Suprapubic skin (tissue), 4 donors: ENCODE results near the gene GRK7. TPM values are rescaled to one million over a fixed set of nuclear protein-coding genes. Genes with fewer than 3 reads are reported as not detected.

Source experiments
- DNase-seq, 2 donors: peaks; one replicate each; pipeline ENCODE4 v3.0.0-alpha.2; 2019; ENCODE audit warnings: low spot score in 2 of 2
- H3K27ac ChIP-seq: fragments of 200-600 bp; sonication (generic); one replicate; pipeline ENCODE4 v1.5.1; 2019
- H3K27me3 ChIP-seq: fragments of 200-600 bp; sonication (generic); one replicate; pipeline ENCODE4 v1.5.1; 2019
- H3K36me3 ChIP-seq: fragments of 200-600 bp; sonication (generic); one replicate; pipeline ENCODE4 v1.5.1; 2019
- H3K4me1 ChIP-seq: fragments of 200-600 bp; sonication (generic); one replicate; pipeline ENCODE4 v1.5.1; 2019
- H3K4me3 ChIP-seq: fragments of 200-600 bp; sonication (generic); one replicate; pipeline ENCODE4 v1.5.1; 2019; ENCODE audit warnings: mild to moderate bottlenecking
- H3K9me3 ChIP-seq: fragments of 200-600 bp; sonication (generic); one replicate; pipeline ENCODE4 v1.5.1; 2019
- CTCF ChIP-seq, 2 donors: fragments of 200-600 bp in 1 of 2; fragments of 450-650 bp in 1 of 2; sonication (generic) in 1 of 2; IDR thresholded peaks; one replicate each; pipeline ENCODE4 v1.5.1; 2016 to 2019; ENCODE audit warnings: antibody characterized with exemption in 2 of 2, mild to moderate bottlenecking in 1 of 2, moderate library complexity in 1 of 2
- EP300 ChIP-seq: sonication (generic); formaldehyde crosslinking; IDR thresholded peaks from one replicate; pipeline ENCODE4 v1.6.1; 2017; ENCODE audit warnings: antibody characterized with exemption
- POLR2A ChIP-seq, 2 donors: fragments of 450-650 bp; IDR thresholded peaks; one replicate each; pipeline ENCODE4 v1.6.1; 2017; ENCODE audit warnings: antibody characterized with exemption in 2 of 2, mild to moderate bottlenecking in 2 of 2, moderate library complexity in 2 of 2
- POLR2AphosphoS5 ChIP-seq, 3 donors: sonication (generic); formaldehyde crosslinking; IDR thresholded peaks; one replicate each; pipeline ENCODE4 v1.6.1; 2017; ENCODE audit warnings: antibody characterized with exemption in 3 of 3
- WGBS: methylation state at CpG from one replicate; pipeline ENCODE4 v1.1.5; 2018; 5-methylcytosine and 5-hydroxymethylcytosine counted together
- total RNA-seq, 4 donors: library from RNA; depleted of rRNA; stranded (reverse); fragments of >200 nt; gene quantifications; one replicate each; pipeline ENCODE4 v1.1.0, GENCODE V29; 2016

The GRK7 gene
- total RNA-seq, 4 donors from 2014 or later = 0.11 to 1.2 TPM; not detected in 2

- no peaks in the 10 kb centered on the region for H3K4me1 ChIP-seq
- no peak overlapping the region for H3K4me3 ChIP-seq
- H3K9me3 ChIP-seq = no peaks in the 10 kb centered on the region
- no peak for DNase-seq
- H3K36me3 ChIP-seq = no peaks in the 10 kb centered on the region
- no peak overlapping the region for H3K27ac ChIP-seq
- 92% methylated on average over 1 of the region's 1 CpG for WGBS
- no peaks in the 10 kb centered on the region for H3K27me3 ChIP-seq
- TF ChIP-seq POLR2A (IDR thresholded peaks at IDR 0.05) (no peak), CTCF (IDR thresholded peaks at IDR 0.05) (no peak), EP300 (no peak), POLR2AphosphoS5 (IDR thresholded peaks at IDR 0.05) (no peak)
These were observed 39.0 kb upstream of the GRK7 start for GRCh38 chr3:141724186-141724585.

- Histone ChIP-seq H3K27ac (no peak overlapping the region), H3K4me3 (no peak overlapping the region), H3K27me3 (no peaks in the 10 kb centered on the region), H3K36me3 (no peaks in the 10 kb centered on the region), H3K4me1 (no peaks in the 10 kb centered on the region), H3K9me3 (no peaks in the 10 kb centered on the region)
- WGBS = 89% methylated on average over 4 of the region's 4 CpGs
- no peak for DNase-seq
- TF ChIP-seq CTCF (IDR thresholded peaks at IDR 0.05) (no peak), POLR2A (IDR thresholded peaks at IDR 0.05) (no peak), POLR2AphosphoS5 (IDR thresholded peaks at IDR 0.05) (no peak), EP300 (no peak)
These were observed 38.2 kb upstream of the GRK7 start for GRCh38 chr3:141725036-141725435.

DNA sequence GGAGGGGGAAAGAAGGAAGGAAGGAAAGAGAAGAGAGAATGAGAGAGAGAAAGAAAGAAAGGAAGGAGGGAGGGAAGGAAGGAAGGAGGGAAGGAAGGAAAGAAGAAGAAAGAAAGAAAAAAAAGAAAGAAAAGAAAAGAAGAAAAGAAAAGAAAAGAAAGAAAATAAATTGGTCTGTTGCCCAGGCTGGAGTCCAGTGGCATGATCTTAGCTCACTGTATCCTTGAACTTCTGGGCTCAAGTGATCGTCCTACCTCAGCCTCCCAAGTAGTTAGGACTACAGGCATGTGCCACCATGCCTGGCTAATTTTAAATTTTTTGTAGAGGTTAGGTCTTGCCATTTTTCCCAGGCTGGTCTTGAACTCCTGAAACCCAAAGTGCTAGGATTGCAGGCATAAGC lies 36.7 kb upstream of the GRK7 start:
- Histone ChIP-seq H3K36me3 (no peaks in the 10 kb centered on the region), H3K9me3 (no peaks in the 10 kb centered on the region), H3K4me1 (no peaks in the 10 kb centered on the region), H3K27ac (no peak overlapping the region), H3K27me3 (no peaks in the 10 kb centered on the region), H3K4me3 (no peak overlapping the region)
- DNase-seq = no peak
- 82% methylated on average over 1 of the region's 1 CpG for WGBS
- TF ChIP-seq CTCF (IDR thresholded peaks at IDR 0.05) (no peak), POLR2AphosphoS5 (IDR thresholded peaks at IDR 0.05) (no peak), POLR2A (IDR thresholded peaks at IDR 0.05) (no peak), EP300 (no peak)

- Histone ChIP-seq H3K36me3 (no peaks in the 10 kb centered on the region), H3K27ac (no peak overlapping the region), H3K4me1 (no peaks in the 10 kb centered on the region), H3K9me3 (no peaks in the 10 kb centered on the region), H3K27me3 (no peaks in the 10 kb centered on the region), H3K4me3 (no peak overlapping the region)
- no peak for DNase-seq
- TF ChIP-seq CTCF (IDR thresholded peaks at IDR 0.05) (no peak), POLR2AphosphoS5 (IDR thresholded peaks at IDR 0.05) (no peak), POLR2A (IDR thresholded peaks at IDR 0.05) (no peak), EP300 (no peak)
- 80% methylated on average over 5 of the region's 5 CpGs for WGBS
These were observed 34.8 kb upstream of the GRK7 start for GRCh38 chr3:141728355-141728892.

GRCh38 chr3:141729240-141729639 lies 34.0 kb upstream of the GRK7 start:
- Histone ChIP-seq H3K36me3 (no peaks in the 10 kb centered on the region), H3K4me1 (no peaks in the 10 kb centered on the region), H3K27me3 (no peaks in the 10 kb centered on the region), H3K4me3 (no peak overlapping the region), H3K9me3 (no peaks in the 10 kb centered on the region), H3K27ac (no peak overlapping the region)
- no peak for TF ChIP-seq POLR2A (IDR thresholded peaks at IDR 0.05)
- DNase-seq = no peak
- 83% methylated on average over 4 of the region's 4 CpGs for WGBS

- Histone ChIP-seq H3K4me3 (no peak overlapping the region), H3K36me3 (no peaks in the 10 kb centered on the region), H3K27ac (no peak overlapping the region), H3K9me3 (no peaks in the 10 kb centered on the region), H3K4me1 (peaks cover 11% of the 10 kb centered on the region), H3K27me3 (no peaks in the 10 kb centered on the region)
- no peak for DNase-seq
- TF ChIP-seq POLR2A (IDR thresholded peaks at IDR 0.05) (no peak), CTCF (IDR thresholded peaks at IDR 0.05) (no peak), EP300 (no peak), POLR2AphosphoS5 (IDR thresholded peaks at IDR 0.05) (no peak)
These were observed 28.0 kb upstream of the GRK7 start for GRCh38 chr3:141735176-141735575.
